ENCODE results near the gene CACHD1. TPM values are rescaled to one million over a fixed set of nuclear protein-coding genes. Genes with fewer than 3 reads are reported as not detected.
A peak's percentile ranks its signal among the peaks of the same experiment; 100 is the strongest.

The CACHD1 gene
- polyA plus RNA-seq = 11.1 and 12.7 TPM in 2 replicates
- 24.8 and 31.3 TPM in 2 replicates for polyA minus RNA-seq

DNA sequence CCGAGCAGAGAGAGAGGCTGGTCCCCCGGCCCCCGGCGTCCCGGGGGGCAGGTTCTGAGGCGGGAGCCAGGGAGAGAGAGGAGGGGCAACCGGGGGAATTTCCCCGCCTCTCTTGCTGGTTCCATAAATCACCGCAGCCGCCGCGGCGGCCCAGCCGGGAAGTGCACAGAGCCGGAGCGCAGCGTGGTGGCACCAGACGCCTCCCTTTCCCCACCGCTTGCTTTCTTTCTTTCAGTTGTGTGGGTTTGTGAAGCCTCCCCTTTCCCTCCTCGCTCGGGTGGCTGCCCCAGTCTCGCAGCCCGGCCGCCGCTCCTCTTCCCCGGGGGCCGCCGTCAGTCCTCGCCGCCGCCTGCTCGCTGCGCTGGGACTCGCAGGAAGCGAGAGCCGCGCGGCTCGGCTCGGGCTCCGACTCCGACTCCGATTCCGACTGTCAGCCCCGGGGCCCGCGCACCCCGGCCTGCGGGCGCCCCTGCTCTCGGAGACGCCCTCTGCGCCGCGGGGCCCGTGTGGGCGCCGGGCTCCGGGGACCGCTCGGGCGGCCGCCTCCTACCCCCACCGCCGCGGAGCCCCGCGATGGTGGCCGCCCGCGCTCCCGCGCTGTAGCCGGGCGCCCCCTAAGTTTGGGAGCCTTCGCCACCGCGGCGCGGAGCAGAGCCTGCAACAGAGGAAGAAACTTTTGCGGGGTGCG lies at the start of gene CACHD1:
CACHD1 (plus strand) TSS at position 153 of the 688 bp plus-strand sequence. CDS start 616 bp downstream, outside the sequence.
- TF ChIP-seq, protein P1, sequence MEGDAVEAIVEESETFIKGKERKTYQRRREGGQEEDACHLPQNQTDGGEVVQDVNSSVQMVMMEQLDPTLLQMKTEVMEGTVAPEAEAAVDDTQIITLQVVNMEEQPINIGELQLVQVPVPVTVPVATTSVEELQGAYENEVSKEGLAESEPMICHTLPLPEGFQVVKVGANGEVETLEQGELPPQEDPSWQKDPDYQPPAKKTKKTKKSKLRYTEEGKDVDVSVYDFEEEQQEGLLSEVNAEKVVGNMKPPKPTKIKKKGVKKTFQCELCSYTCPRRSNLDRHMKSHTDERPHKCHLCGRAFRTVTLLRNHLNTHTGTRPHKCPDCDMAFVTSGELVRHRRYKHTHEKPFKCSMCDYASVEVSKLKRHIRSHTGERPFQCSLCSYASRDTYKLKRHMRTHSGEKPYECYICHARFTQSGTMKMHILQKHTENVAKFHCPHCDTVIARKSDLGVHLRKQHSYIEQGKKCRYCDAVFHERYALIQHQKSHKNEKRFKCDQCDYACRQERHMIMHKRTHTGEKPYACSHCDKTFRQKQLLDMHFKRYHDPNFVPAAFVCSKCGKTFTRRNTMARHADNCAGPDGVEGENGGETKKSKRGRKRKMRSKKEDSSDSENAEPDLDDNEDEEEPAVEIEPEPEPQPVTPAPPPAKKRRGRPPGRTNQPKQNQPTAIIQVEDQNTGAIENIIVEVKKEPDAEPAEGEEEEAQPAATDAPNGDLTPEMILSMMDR (IDR thresholded peaks at IDR 0.05; ENCODE audit: poor library complexity, severe bottlenecking) = peak; percentile 73
- TF ChIP-seq, protein P2, sequence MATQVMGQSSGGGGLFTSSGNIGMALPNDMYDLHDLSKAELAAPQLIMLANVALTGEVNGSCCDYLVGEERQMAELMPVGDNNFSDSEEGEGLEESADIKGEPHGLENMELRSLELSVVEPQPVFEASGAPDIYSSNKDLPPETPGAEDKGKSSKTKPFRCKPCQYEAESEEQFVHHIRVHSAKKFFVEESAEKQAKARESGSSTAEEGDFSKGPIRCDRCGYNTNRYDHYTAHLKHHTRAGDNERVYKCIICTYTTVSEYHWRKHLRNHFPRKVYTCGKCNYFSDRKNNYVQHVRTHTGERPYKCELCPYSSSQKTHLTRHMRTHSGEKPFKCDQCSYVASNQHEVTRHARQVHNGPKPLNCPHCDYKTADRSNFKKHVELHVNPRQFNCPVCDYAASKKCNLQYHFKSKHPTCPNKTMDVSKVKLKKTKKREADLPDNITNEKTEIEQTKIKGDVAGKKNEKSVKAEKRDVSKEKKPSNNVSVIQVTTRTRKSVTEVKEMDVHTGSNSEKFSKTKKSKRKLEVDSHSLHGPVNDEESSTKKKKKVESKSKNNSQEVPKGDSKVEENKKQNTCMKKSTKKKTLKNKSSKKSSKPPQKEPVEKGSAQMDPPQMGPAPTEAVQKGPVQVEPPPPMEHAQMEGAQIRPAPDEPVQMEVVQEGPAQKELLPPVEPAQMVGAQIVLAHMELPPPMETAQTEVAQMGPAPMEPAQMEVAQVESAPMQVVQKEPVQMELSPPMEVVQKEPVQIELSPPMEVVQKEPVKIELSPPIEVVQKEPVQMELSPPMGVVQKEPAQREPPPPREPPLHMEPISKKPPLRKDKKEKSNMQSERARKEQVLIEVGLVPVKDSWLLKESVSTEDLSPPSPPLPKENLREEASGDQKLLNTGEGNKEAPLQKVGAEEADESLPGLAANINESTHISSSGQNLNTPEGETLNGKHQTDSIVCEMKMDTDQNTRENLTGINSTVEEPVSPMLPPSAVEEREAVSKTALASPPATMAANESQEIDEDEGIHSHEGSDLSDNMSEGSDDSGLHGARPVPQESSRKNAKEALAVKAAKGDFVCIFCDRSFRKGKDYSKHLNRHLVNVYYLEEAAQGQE (IDR thresholded peaks at IDR 0.05; ENCODE audit: borderline replicate concordance) = no peak
- TF ChIP-seq POLR2AphosphoS5 (IDR thresholded peaks at IDR 0.05) = peak; percentile 35
- no peak for TF ChIP-seq EP300 (conservative IDR thresholded peaks at IDR 0.05; ENCODE audit: poor library complexity, severe bottlenecking)
- peak; percentile 81 for TF ChIP-seq SMC3 (conservative IDR thresholded peaks at IDR 0.05; ENCODE audit: poor library complexity)
- peak; percentile 81 for TF ChIP-seq RAD21 (conservative IDR thresholded peaks at IDR 0.05)
- peak; percentile 75 for TF ChIP-seq MXI1 (conservative IDR thresholded peaks at IDR 0.05; ENCODE audit: poor library complexity, severe bottlenecking)
- no peaks in the 10 kb centered on the region for H3K9me2 ChIP-seq (ENCODE audit: insufficient read depth, low read length)
- peaks cover 5% of the 10 kb centered on the region for H3F3A ChIP-seq (ENCODE audit: insufficient read depth, low read length, poor library complexity, severe bottlenecking)
- no peaks in the 10 kb centered on the region for H4K20me1 ChIP-seq (ENCODE audit: insufficient read depth)
- H3K36me3 ChIP-seq (ENCODE audit: insufficient read depth, low read length) = no peaks in the 10 kb centered on the region
- peak within 1 kb of the TSS; percentile 69 for H3K9ac ChIP-seq (ENCODE audit: low read length)
- H2AFZ ChIP-seq (ENCODE audit: low read depth, low read length) = peak within 1 kb of the TSS; percentile 67
- peak within 1 kb of the TSS; percentile 87 for H3K4me2 ChIP-seq (ENCODE audit: low read length)
- H3K9me3 ChIP-seq (ENCODE audit: low read length) = no peaks in the 10 kb centered on the region
- peak within 1 kb of the TSS; percentile 23 for H3K27ac ChIP-seq (ENCODE audit: low read length)
- H3K4me3 ChIP-seq (ENCODE audit: low read length) = peak within 1 kb of the TSS; percentile 88
- peaks cover 35% of the 10 kb centered on the region for H3K79me2 ChIP-seq (replicated peaks; ENCODE audit: insufficient read depth, low read length)
- no peaks in the 10 kb centered on the region for H3K27me3 ChIP-seq (ENCODE audit: insufficient read depth, low read depth, low read length)

DNA sequence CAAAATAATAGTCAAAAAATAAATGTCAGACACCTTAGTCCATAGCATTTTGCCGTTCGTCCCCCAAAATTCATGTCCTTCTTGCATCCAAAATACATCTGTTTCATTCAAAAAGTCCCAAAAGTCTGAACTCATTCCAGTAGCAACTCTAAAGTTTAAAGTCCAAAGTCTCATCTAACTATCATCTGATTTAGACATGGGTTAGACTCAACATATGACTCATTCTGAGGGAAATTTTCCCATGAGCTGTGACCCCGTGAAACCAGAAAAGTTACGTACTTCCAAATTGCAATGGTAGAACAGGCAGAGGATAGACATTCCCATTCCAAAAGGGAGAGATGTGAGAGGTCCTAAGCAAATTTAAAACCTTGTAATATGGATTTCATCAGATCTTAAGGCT lies 48.6 kb upstream of the CACHD1 start:
- H2AFZ ChIP-seq (ENCODE audit: low read depth, low read length) = no peak overlapping the region
- no peaks in the 10 kb centered on the region for H3F3A ChIP-seq (ENCODE audit: insufficient read depth, low read length, poor library complexity, severe bottlenecking)
- H3K79me2 ChIP-seq (replicated peaks; ENCODE audit: insufficient read depth, low read length) = no peaks in the 10 kb centered on the region

More for the DNA sequence above, 48.6 kb upstream of the CACHD1 start:
- H3K27ac ChIP-seq (ENCODE audit: low read length) = no peak overlapping the region
- H3K36me3 ChIP-seq (ENCODE audit: insufficient read depth, low read length) = no peaks in the 10 kb centered on the region
- no peaks in the 10 kb centered on the region for H3K27me3 ChIP-seq (ENCODE audit: insufficient read depth, low read depth, low read length)
- TF ChIP-seq EZH2 (IDR thresholded peaks at IDR 0.05; ENCODE audit: borderline replicate concordance, insufficient read depth, low read length, poor library complexity, severe bottlenecking) = no peak
- no peak for TF ChIP-seq MXI1 (conservative IDR thresholded peaks at IDR 0.05; ENCODE audit: poor library complexity, severe bottlenecking)
- TF ChIP-seq, protein P2 (IDR thresholded peaks at IDR 0.05; ENCODE audit: borderline replicate concordance) = no peak
- TF ChIP-seq RAD21 (conservative IDR thresholded peaks at IDR 0.05) = no peak
- no peak for TF ChIP-seq SMC3 (conservative IDR thresholded peaks at IDR 0.05; ENCODE audit: poor library complexity)
- TF ChIP-seq, protein P1 (IDR thresholded peaks at IDR 0.05; ENCODE audit: poor library complexity, severe bottlenecking) = no peak
- no peak for TF ChIP-seq TAF1 (IDR thresholded peaks at IDR 0.05; ENCODE audit: low read depth)
- no peak for TF ChIP-seq EP300 (conservative IDR thresholded peaks at IDR 0.05; ENCODE audit: poor library complexity, severe bottlenecking)
- no peak for TF ChIP-seq POLR2AphosphoS5 (IDR thresholded peaks at IDR 0.05)
- H3K9ac ChIP-seq (ENCODE audit: low read length) = no peak overlapping the region
- no peak overlapping the region for H3K4me2 ChIP-seq (ENCODE audit: low read length)
- no peaks in the 10 kb centered on the region for H3K9me2 ChIP-seq (ENCODE audit: insufficient read depth, low read length)
- H3K9me3 ChIP-seq (ENCODE audit: low read length) = no peaks in the 10 kb centered on the region
- no peaks in the 10 kb centered on the region for H4K20me1 ChIP-seq (ENCODE audit: insufficient read depth)
- H3K4me3 ChIP-seq (ENCODE audit: low read length) = no peak overlapping the region

Data from neural cell (in vitro differentiated cells).